ENCODE measurements around the gene RAB33A. TPM values are rescaled to one million over a fixed set of nuclear protein-coding genes. Genes with fewer than 3 reads are reported as not detected.

The RAB33A gene
- polyA plus RNA-seq, 3 donors, result 0.13 to 2.1 (median 1.6) TPM

DNA sequence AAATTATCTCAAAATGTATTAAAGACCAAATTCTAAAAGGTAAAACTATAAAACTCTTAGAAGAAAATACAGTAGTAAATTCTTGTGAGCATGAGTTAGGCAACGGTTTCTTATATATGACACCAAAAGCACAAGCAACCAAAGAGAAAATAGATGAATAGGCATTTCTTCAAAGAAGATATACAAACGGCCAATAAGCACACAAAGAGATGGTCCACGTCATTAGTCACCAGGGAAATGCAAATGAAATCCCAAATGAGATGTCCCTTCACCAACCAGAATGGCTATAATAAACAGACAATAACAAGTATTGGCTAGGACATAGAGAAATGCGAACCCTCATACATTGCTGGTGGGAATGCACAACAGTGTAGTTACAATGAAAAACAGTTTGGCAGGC lies 44.6 kb downstream of the RAB33A start:
- no CpG with 5 or more reads among the region's 4 CpGs for WGBS (ENCODE audit: insufficient coverage)
- no peaks in the 10 kb centered on the region for H3K9me3 Mint-ChIP-seq
- no peak overlapping the region for H3K27ac ChIP-seq (ENCODE audit: low read depth in 1 of 2, low read length in 2 of 2)
- peaks cover 15 to 30% of the 10 kb centered on the region in 2 donors for H3K36me3 Mint-ChIP-seq
- H3K4me1 ChIP-seq (ENCODE audit: control insufficient read depth in 1 of 2, insufficient read depth in 2 of 2, low read length in 2 of 2), result no peaks in the 10 kb centered on the region
- H3K9me3 ChIP-seq (replicated peaks in 1 of 2; ENCODE audit: control insufficient read depth in 1 of 2, insufficient read depth in 1 of 2, low read length in 2 of 2), result no peaks in the 10 kb centered on the region
- no peak overlapping the region for H3K4me3 ChIP-seq (replicated peaks in 1 of 3; ENCODE audit: low read depth in 2 of 3, low read length in 3 of 3)
- peaks cover 10 to 28% of the 10 kb centered on the region in 2 donors for H3K36me3 ChIP-seq (replicated peaks in 1 of 2; ENCODE audit: control insufficient read depth in 1 of 2, insufficient read depth in 2 of 2, low read length in 2 of 2)
- no peak overlapping the region for H3K4me2 ChIP-seq (replicated peaks; ENCODE audit: extremely low read depth, low read length, poor library complexity, severe bottlenecking)
- TF ChIP-seq, protein P1, sequence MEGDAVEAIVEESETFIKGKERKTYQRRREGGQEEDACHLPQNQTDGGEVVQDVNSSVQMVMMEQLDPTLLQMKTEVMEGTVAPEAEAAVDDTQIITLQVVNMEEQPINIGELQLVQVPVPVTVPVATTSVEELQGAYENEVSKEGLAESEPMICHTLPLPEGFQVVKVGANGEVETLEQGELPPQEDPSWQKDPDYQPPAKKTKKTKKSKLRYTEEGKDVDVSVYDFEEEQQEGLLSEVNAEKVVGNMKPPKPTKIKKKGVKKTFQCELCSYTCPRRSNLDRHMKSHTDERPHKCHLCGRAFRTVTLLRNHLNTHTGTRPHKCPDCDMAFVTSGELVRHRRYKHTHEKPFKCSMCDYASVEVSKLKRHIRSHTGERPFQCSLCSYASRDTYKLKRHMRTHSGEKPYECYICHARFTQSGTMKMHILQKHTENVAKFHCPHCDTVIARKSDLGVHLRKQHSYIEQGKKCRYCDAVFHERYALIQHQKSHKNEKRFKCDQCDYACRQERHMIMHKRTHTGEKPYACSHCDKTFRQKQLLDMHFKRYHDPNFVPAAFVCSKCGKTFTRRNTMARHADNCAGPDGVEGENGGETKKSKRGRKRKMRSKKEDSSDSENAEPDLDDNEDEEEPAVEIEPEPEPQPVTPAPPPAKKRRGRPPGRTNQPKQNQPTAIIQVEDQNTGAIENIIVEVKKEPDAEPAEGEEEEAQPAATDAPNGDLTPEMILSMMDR (IDR thresholded peaks at IDR 0.05), result no peak
- H2AFZ ChIP-seq (ENCODE audit: insufficient read depth, low read depth, low read length, poor library complexity, severe bottlenecking), result no peak overlapping the region
- H3K4me3 Mint-ChIP-seq, result no peak overlapping the region
- no peaks in the 10 kb centered on the region for H4K20me1 ChIP-seq (ENCODE audit: insufficient read depth, low read length)
- no peaks in the 10 kb centered on the region for H3K79me2 ChIP-seq (ENCODE audit: insufficient read depth, low read length)
- no peak overlapping the region for H3K9ac ChIP-seq (ENCODE audit: insufficient read depth, low read length, poor library complexity, severe bottlenecking)
- no peaks in the 10 kb centered on the region for H3K27me3 Mint-ChIP-seq (ENCODE audit: low read depth in 3 of 3)
- H3K27me3 ChIP-seq (ENCODE audit: control insufficient read depth in 2 of 2, insufficient read depth in 2 of 2, low read length in 2 of 2), result no peaks in the 10 kb centered on the region
- no peak overlapping the region for H3K27ac Mint-ChIP-seq
- H3K4me1 Mint-ChIP-seq, result no peaks in the 10 kb centered on the region
- intact Hi-C loops (cut with micrococcal nuclease), result no loop called here
- no peak for DNase-seq

DNA sequence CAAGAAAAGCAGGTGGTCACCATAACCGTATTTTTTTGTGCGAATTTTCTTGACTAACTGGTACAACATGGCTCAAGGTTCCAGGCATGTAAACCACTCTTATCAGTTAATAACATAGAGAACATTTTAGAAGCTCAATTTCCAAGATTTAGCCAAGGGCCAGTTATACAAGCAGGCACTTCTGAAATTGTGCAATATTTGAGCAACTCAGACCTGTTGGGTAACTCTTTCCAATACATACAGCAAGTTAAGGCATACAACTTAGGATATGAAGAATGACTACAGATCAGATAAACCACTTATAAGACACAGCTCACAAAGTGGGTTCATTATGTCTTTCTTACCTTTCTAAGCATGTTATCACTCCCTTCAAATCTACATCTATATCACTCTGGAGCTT lies 53.0 kb downstream of the RAB33A start:
- peaks cover 3% of the 10 kb centered on the region for H3K4me1 Mint-ChIP-seq
- DNase-seq, result peak in 2 of 3 donors; percentile 6 to 10
- no peaks in the 10 kb centered on the region for H3K27me3 ChIP-seq (ENCODE audit: control insufficient read depth in 2 of 2, insufficient read depth in 2 of 2, low read length in 2 of 2)
- H3K4me3 ChIP-seq (replicated peaks in 1 of 3; ENCODE audit: low read depth in 2 of 3, low read length in 3 of 3), result no peak overlapping the region
- H3K36me3 Mint-ChIP-seq, result peaks cover 9 to 14% of the 10 kb centered on the region in 2 donors
- H3K9me3 ChIP-seq (replicated peaks in 1 of 2; ENCODE audit: control insufficient read depth in 1 of 2, insufficient read depth in 1 of 2, low read length in 2 of 2), result no peaks in the 10 kb centered on the region
- H3K9me3 Mint-ChIP-seq, result no peaks in the 10 kb centered on the region
- no peaks in the 10 kb centered on the region for H3K4me1 ChIP-seq (ENCODE audit: control insufficient read depth in 1 of 2, insufficient read depth in 2 of 2, low read length in 2 of 2)
- no peak overlapping the region for H3K4me2 ChIP-seq (replicated peaks; ENCODE audit: extremely low read depth, low read length, poor library complexity, severe bottlenecking)
- H4K20me1 ChIP-seq (ENCODE audit: insufficient read depth, low read length), result no peaks in the 10 kb centered on the region
- TF ChIP-seq, protein P1 (IDR thresholded peaks at IDR 0.05), result no peak
- no peak overlapping the region for H3K9ac ChIP-seq (ENCODE audit: insufficient read depth, low read length, poor library complexity, severe bottlenecking)
- H3K79me2 ChIP-seq (ENCODE audit: insufficient read depth, low read length), result no peaks in the 10 kb centered on the region
- no CpG with 5 or more reads among the region's 2 CpGs for WGBS (ENCODE audit: insufficient coverage)
- intact Hi-C loops (cut with micrococcal nuclease), result no loop called here
- no peaks in the 10 kb centered on the region for H3K27me3 Mint-ChIP-seq (ENCODE audit: low read depth in 3 of 3)
- no peak overlapping the region for H3K27ac Mint-ChIP-seq
- peaks cover 0 to 21% of the 10 kb centered on the region in 2 donors for H3K36me3 ChIP-seq (replicated peaks in 1 of 2; ENCODE audit: control insufficient read depth in 1 of 2, insufficient read depth in 2 of 2, low read length in 2 of 2)
- no peak overlapping the region for H3K27ac ChIP-seq (ENCODE audit: low read depth in 1 of 2, low read length in 2 of 2)
- H3K4me3 Mint-ChIP-seq, result no peak overlapping the region
- no peak overlapping the region for H2AFZ ChIP-seq (ENCODE audit: insufficient read depth, low read depth, low read length, poor library complexity, severe bottlenecking)
